HFFc6 (cell line): ENCODE data around the gene CPD. TPM values are rescaled to one million over a fixed set of nuclear protein-coding genes. Genes with fewer than 3 reads are reported as not detected.
A peak's percentile ranks its signal among the peaks of the same experiment; 100 is the strongest.

Experiments used
- DNase-seq: peaks from one replicate; pipeline ENCODE4 v3.0.0-alpha.2; 2018
- H3K27ac Mint-ChIP-seq: 2 replicates; pipeline ENCODE4 v1.8.0; 2020; ENCODE audit warnings: mild to moderate bottlenecking, mixed read lengths
- H3K27me3 Mint-ChIP-seq: 2 replicates; pipeline ENCODE4 v1.8.0; 2021; ENCODE audit warnings: mild to moderate bottlenecking, moderate library complexity, mixed read lengths; ENCODE audit not compliant: insufficient read depth
- H3K36me3 Mint-ChIP-seq: 2 replicates; pipeline ENCODE4 v1.8.0; 2021; ENCODE audit warnings: low read depth, mixed read lengths
- H3K4me1 Mint-ChIP-seq: 2 replicates; pipeline ENCODE4 v1.8.0; 2020; ENCODE audit warnings: low read depth, mixed read lengths
- H3K4me3 Mint-ChIP-seq: 2 replicates; pipeline ENCODE4 v1.8.0; 2020; ENCODE audit warnings: mild to moderate bottlenecking, moderate library complexity, mixed read lengths
- H3K9me3 Mint-ChIP-seq: 2 replicates; pipeline ENCODE4 v1.8.0; 2020; ENCODE audit warnings: mild to moderate bottlenecking, mixed read lengths
- CTCF ChIP-seq: fragments of 200-600 bp; sonication (generic); IDR thresholded peaks from 2 replicates; pipeline ENCODE4 v1.5.0; 2021; ENCODE audit warnings: antibody characterized with exemption, mild to moderate bottlenecking
- total RNA-seq, 6 experiments: library from RNA; stranded (reverse); fragmentation: NEBNext Ultra II Directional; extraction: Animal tissue kit (Norgen Biotek cat#: 25700); gene quantifications; 2 replicates in 1 of 6; 3 replicates in 5 of 6; pipeline ENCODE4 v1.2.3, GENCODE V29; 2021

The CPD gene
- total RNA-seq, 6 experiments from 2014 or later: 45.9 to 57.4 (median 49.7) TPM

- H3K27me3 Mint-ChIP-seq: no peaks in the 10 kb centered on the region
- no peak overlapping the region for H3K4me3 Mint-ChIP-seq
- peaks cover 45% of the 10 kb centered on the region for H3K36me3 Mint-ChIP-seq
- DNase-seq: no peak
- H3K9me3 Mint-ChIP-seq: no peaks in the 10 kb centered on the region
- TF ChIP-seq CTCF: no peak
- H3K4me1 Mint-ChIP-seq: peaks cover 16% of the 10 kb centered on the region
- H3K27ac Mint-ChIP-seq: no peak overlapping the region
Observed at GRCh38 chr17:30482555-30482954, 103.8 kb downstream of the CPD start.

GRCh38 chr17:30483159-30483558, 104.4 kb downstream of the CPD start:
- H3K27ac Mint-ChIP-seq: no peak overlapping the region
- no peak for TF ChIP-seq CTCF
- DNase-seq: no peak
- no peak overlapping the region for H3K4me3 Mint-ChIP-seq
- H3K9me3 Mint-ChIP-seq: no peaks in the 10 kb centered on the region
- no peaks in the 10 kb centered on the region for H3K27me3 Mint-ChIP-seq
- peaks cover 41% of the 10 kb centered on the region for H3K36me3 Mint-ChIP-seq
- peaks cover 11% of the 10 kb centered on the region for H3K4me1 Mint-ChIP-seq

GRCh38 chr17:30493780-30494179, 115.1 kb downstream of the CPD start:
- Mint-ChIP-seq H3K4me3 (no peak overlapping the region), H3K27me3 (peaks cover 1% of the 10 kb centered on the region; the same call in 1 of the 2 replicates), H3K27ac (no peak overlapping the region), H3K4me1 (no peaks in the 10 kb centered on the region), H3K9me3 (no peaks in the 10 kb centered on the region), H3K36me3 (peaks cover 64% of the 10 kb centered on the region)
- DNase-seq: no peak
- TF ChIP-seq CTCF: no peak

- H3K36me3 Mint-ChIP-seq: peaks cover 67% of the 10 kb centered on the region
Observed at GRCh38 chr17:30495586-30495985, 116.9 kb downstream of the CPD start.

GRCh38 chr17:30503558-30503957, 124.8 kb downstream of the CPD start:
- Mint-ChIP-seq H3K27me3 (peaks cover 2% of the 10 kb centered on the region; the same call in 1 of the 2 replicates), H3K36me3 (peaks cover 36% of the 10 kb centered on the region), H3K27ac (peak overlapping the region; percentile 51), H3K9me3 (no peaks in the 10 kb centered on the region), H3K4me1 (peaks cover 22% of the 10 kb centered on the region), H3K4me3 (no peak overlapping the region)
- no peak for TF ChIP-seq CTCF
- DNase-seq: peak; percentile 44

More at GRCh38 chr17:30495586-30495985, 116.9 kb downstream of the CPD start:
- no peak overlapping the region for H3K27ac Mint-ChIP-seq
- H3K4me3 Mint-ChIP-seq: no peak overlapping the region
- H3K4me1 Mint-ChIP-seq: no peaks in the 10 kb centered on the region
- H3K27me3 Mint-ChIP-seq: peaks cover 1% of the 10 kb centered on the region; the same call in 1 of the 2 replicates
- H3K9me3 Mint-ChIP-seq: no peaks in the 10 kb centered on the region
- no peak for TF ChIP-seq CTCF
- DNase-seq: no peak
